ENCODE data around the gene PARD3.

PARD3 gene

GRCh38 chr10:34206078-34206934, 608.8 kb downstream of the PARD3 start:
- in situ Hi-C loops (cut with HindIII; ENCODE audit: low sequenced_read_pairs) = no loop called here

- in situ Hi-C loops (cut with HindIII; ENCODE audit: low sequenced_read_pairs) = no loop called here
These were observed 609.6 kb downstream of the PARD3 start for GRCh38 chr10:34205452-34205851.

GRCh38 chr10:34203966-34204630, 611.0 kb downstream of the PARD3 start:
- in situ Hi-C loops (cut with HindIII; ENCODE audit: low sequenced_read_pairs) = no loop called here

GRCh38 chr10:34200355-34200901, 614.7 kb downstream of the PARD3 start:
- in situ Hi-C loops (cut with HindIII; ENCODE audit: low sequenced_read_pairs) = no loop called here

GRCh38 chr10:34198953-34199352, 616.1 kb downstream of the PARD3 start:
- in situ Hi-C loops (cut with HindIII; ENCODE audit: low sequenced_read_pairs) = no loop called here

GRCh38 chr10:34196058-34196433, 619.0 kb downstream of the PARD3 start:
- in situ Hi-C loops (cut with HindIII; ENCODE audit: low sequenced_read_pairs) = no loop called here

- in situ Hi-C loops (cut with HindIII; ENCODE audit: low sequenced_read_pairs) = no loop called here
These were observed 619.6 kb downstream of the PARD3 start for GRCh38 chr10:34195364-34196057.

- in situ Hi-C loops (cut with HindIII; ENCODE audit: low sequenced_read_pairs) = no loop called here
These were observed 621.0 kb downstream of the PARD3 start for GRCh38 chr10:34193931-34194626.

GRCh38 chr10:34192646-34193045, 622.5 kb downstream of the PARD3 start:
- in situ Hi-C loops (cut with HindIII; ENCODE audit: low sequenced_read_pairs) = no loop called here

- in situ Hi-C loops (cut with HindIII; ENCODE audit: low sequenced_read_pairs) = no loop called here
These were observed 623.7 kb downstream of the PARD3 start for GRCh38 chr10:34191406-34191805.

- in situ Hi-C loops (cut with HindIII; ENCODE audit: low sequenced_read_pairs) = no loop called here
These were observed 624.5 kb downstream of the PARD3 start for GRCh38 chr10:34190580-34190979.

- in situ Hi-C loops (cut with HindIII; ENCODE audit: low sequenced_read_pairs) = no loop called here
These were observed 625.3 kb downstream of the PARD3 start for GRCh38 chr10:34189830-34190229.

- in situ Hi-C loops (cut with HindIII; ENCODE audit: low sequenced_read_pairs) = no loop called here
These were observed 626.9 kb downstream of the PARD3 start for GRCh38 chr10:34188221-34188620.

- in situ Hi-C loops (cut with HindIII; ENCODE audit: low sequenced_read_pairs) = no loop called here
These were observed 627.9 kb downstream of the PARD3 start for GRCh38 chr10:34187201-34187600.

GRCh38 chr10:34186745-34187144, 628.4 kb downstream of the PARD3 start:
- in situ Hi-C loops (cut with HindIII; ENCODE audit: low sequenced_read_pairs) = no loop called here

GRCh38 chr10:34185998-34186397, 629.1 kb downstream of the PARD3 start:
- in situ Hi-C loops (cut with HindIII; ENCODE audit: low sequenced_read_pairs) = no loop called here

GRCh38 chr10:34184939-34185386, 630.1 kb downstream of the PARD3 start:
- in situ Hi-C loops (cut with HindIII; ENCODE audit: low sequenced_read_pairs) = no loop called here

GRCh38 chr10:34184397-34184796, 630.7 kb downstream of the PARD3 start:
- in situ Hi-C loops (cut with HindIII; ENCODE audit: low sequenced_read_pairs) = no loop called here

- in situ Hi-C loops (cut with HindIII; ENCODE audit: low sequenced_read_pairs) = no loop called here
These were observed 631.9 kb downstream of the PARD3 start for GRCh38 chr10:34183016-34183796.

Data from DLD1 (cell line).